Upper lobe of left lung (tissue), 4 donors: ENCODE results near the gene RBM20.

Experiments
- CTCF ChIP-seq, 6 experiments: fragments of 450-650 bp in 4 of 6; fragments of 200-600 bp in 2 of 6; sonication (generic) in 2 of 6; IDR thresholded peaks; one replicate each; pipeline ENCODE4 v1.5.1; 2016 to 2019; ENCODE audit warnings: antibody characterized with exemption in 6 of 6
- EP300 ChIP-seq, 4 donors: sonication (generic); formaldehyde crosslinking; IDR thresholded peaks; one replicate each; pipeline ENCODE4 v1.5.1; 2017; ENCODE audit warnings: antibody characterized with exemption in 4 of 4, control low read depth in 2 of 4
- POLR2A ChIP-seq, 4 donors: fragments of 450-650 bp; IDR thresholded peaks; one replicate each; pipeline ENCODE4 v1.5.1; 2016 to 2017; ENCODE audit warnings: antibody characterized with exemption in 4 of 4, mild to moderate bottlenecking in 2 of 4
- POLR2AphosphoS5 ChIP-seq, 2 donors: sonication (generic); formaldehyde crosslinking; IDR thresholded peaks; one replicate each; pipeline ENCODE4 v1.5.1; 2017; ENCODE audit warnings: antibody characterized with exemption in 2 of 2

GRCh38 chr10:110714356-110714755 is 70.2 kb downstream of the RBM20 start:
- TF ChIP-seq CTCF (IDR thresholded peaks at IDR 0.05) (no peak), POLR2A (IDR thresholded peaks at IDR 0.05) (no peak), EP300 (IDR thresholded peaks at IDR 0.05) (no peak), POLR2AphosphoS5 (IDR thresholded peaks at IDR 0.05) (no peak)
